GM12875 (cell line): ENCODE measurements around the gene TUBB4B.

Source experiments
- H3K4me3 ChIP-seq: one replicate; pipeline ENCODE4 v1.5.1; 2011; ENCODE audit warnings: low read depth, low read length, control low read depth
- TF ChIP-seq, protein P1 (sequence below): IDR thresholded peaks from 2 replicates; pipeline ENCODE4 v1.5.1; 2011; ENCODE audit warnings: low read depth, mild to moderate bottlenecking, control low read depth, inconsistent platforms, low read length, moderate library complexity, borderline replicate concordance; ENCODE audit not compliant: insufficient read depth

The TUBB4B gene

GRCh38 chr9:137218754-137219271 lies 22.3 kb upstream of the TUBB4B start:
- no peak overlapping the region for H3K4me3 ChIP-seq
- TF ChIP-seq, protein P1, sequence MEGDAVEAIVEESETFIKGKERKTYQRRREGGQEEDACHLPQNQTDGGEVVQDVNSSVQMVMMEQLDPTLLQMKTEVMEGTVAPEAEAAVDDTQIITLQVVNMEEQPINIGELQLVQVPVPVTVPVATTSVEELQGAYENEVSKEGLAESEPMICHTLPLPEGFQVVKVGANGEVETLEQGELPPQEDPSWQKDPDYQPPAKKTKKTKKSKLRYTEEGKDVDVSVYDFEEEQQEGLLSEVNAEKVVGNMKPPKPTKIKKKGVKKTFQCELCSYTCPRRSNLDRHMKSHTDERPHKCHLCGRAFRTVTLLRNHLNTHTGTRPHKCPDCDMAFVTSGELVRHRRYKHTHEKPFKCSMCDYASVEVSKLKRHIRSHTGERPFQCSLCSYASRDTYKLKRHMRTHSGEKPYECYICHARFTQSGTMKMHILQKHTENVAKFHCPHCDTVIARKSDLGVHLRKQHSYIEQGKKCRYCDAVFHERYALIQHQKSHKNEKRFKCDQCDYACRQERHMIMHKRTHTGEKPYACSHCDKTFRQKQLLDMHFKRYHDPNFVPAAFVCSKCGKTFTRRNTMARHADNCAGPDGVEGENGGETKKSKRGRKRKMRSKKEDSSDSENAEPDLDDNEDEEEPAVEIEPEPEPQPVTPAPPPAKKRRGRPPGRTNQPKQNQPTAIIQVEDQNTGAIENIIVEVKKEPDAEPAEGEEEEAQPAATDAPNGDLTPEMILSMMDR: no peak

- TF ChIP-seq, protein P1: no peak
- no peak overlapping the region for H3K4me3 ChIP-seq
Observed at GRCh38 chr9:137219757-137220316, 21.2 kb upstream of the TUBB4B start.

DNA sequence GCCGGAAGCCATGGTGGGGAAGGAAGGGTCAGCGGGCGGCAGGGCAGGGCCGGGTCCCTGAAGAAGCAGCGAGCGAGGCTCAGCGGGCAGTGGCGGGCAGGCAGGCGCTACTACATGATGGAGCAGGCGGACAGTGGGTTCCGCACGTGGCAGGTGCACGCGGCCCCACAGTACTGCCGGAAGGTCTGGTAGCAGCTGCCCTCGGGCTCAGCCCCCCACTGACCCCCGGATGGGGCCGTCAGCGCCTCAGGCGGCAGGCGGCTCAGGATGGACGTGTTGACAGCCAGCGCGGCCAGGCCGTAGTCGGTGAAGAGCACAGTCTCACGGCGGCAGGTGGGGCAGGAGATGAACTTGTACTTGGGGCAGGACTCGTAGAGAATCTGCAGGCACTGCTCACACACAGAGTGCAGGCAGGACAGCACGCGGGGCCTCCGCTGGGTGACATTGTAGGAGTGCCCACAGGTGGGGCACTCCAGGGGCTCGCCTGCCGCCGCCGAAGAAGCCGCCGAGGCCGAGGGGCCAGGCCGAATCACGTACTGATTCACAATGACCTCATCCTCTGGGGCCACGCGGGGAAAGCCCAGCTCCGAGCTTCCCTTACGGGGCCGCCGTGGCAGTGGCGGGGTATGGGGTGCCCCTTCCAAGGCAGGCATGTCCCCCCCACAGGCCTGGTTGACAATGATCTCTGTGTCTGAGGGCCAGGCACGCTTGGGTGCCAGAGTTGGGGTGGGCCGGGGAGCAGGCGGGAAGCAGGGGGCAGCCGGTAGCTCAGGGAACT lies 20.6 kb upstream of the TUBB4B start:
- H3K4me3 ChIP-seq: no peak overlapping the region
- TF ChIP-seq, protein P1: no peak

DNA sequence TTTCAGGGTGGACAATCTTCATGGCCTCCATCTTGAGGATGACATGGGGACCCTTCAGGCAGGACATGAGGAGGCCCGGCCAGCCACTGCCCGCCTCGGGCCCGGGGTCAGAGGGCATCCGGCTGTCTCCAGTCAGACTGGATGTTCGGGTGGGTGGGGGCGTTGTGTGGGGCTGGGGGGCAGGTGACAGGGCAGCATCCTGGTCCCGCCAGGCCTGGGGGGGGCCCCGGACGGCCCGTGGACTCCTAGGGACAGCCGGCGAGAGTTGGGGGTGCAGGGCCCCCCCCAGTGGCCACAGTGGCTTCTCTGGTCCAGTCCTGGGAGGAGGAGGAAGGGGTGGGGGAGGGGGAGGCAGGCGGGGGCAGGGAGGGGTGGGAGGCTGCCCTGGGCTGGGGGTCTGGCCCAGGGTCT lies 20.0 kb upstream of the TUBB4B start:
- TF ChIP-seq, protein P1: no peak
- no peak overlapping the region for H3K4me3 ChIP-seq

DNA sequence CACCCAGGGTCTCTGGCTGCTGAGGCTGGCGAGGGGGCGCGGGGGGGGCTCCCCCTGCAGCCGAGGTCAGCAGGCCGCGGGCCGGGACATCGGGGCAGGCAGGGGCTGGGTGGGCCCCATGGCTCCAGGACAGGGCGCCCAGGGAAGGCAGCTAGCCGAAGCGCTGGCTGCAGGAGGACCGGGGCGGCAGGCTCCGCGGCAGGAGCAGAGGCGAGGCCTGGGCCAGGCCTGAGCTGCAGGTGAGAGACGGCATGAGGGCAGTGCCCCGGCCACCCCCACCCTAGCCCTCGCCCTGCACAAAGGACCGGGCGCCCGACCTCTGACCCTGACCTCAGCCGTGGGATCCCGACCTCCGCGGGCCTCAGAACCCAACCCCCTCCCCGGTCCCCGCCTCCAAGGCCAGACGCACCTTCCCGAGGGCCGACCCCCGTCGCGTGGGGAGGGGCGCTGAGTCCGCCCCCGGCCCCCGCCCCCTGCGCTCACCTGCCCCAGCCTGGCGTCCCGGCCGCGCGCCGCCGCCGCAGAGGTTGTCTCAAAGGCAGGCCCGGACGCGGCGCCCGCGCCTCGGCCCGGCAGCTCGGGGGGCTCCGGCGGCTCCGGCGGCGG lies 19.5 kb upstream of the TUBB4B start:
- TF ChIP-seq, protein P1: no peak
- H3K4me3 ChIP-seq: peak overlapping the region; percentile 38

- TF ChIP-seq, protein P1: no peak
Observed at GRCh38 chr9:137222190-137223077, 18.7 kb upstream of the TUBB4B start, which contains the start of gene RNF208. Gene RNF208 (minus strand): TSS chr9:137222240. CDS start chr9:137221212, 1,028 bp downstream.

More at GRCh38 chr9:137222190-137223077, 18.7 kb upstream of the TUBB4B start, which contains the start of gene RNF208:
- peak within 1 kb of the TSS; percentile 40 for H3K4me3 ChIP-seq
